ENCODE data around the gene PRKAG2. TPM values are rescaled to one million over a fixed set of nuclear protein-coding genes. Genes with fewer than 3 reads are reported as not detected.

The PRKAG2 gene
- total and polyA plus RNA-seq, 2 experiments from 2014 or later = 9.1 to 14.9 TPM

DNA sequence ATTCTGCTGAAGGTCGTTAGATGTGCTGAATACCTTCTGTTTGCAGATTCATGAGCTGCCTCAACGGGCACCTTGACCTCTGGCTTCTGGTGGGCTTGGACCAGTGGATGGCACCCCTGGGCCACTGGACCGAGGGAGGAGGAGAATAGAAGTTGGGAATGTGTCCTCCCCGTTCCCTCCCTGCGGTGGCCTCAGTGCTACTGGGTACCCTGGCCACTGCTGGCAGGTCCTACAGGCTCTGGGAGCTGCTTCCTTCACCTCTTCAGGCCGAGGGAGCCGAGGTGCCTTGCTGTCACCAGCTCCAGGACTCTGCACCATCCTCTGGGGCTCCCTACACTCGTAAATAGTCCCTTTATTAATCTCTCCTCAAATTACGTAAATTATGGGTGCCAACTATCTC, 47.1 kb upstream of the PRKAG2 start:
- Histone ChIP-seq H3K9me2 (ENCODE audit: insufficient read depth) (no peaks in the 10 kb centered on the region), H3K36me3 (ENCODE audit: insufficient read depth) (no peaks in the 10 kb centered on the region), H3K27me3 (ENCODE audit: insufficient read depth) (no peaks in the 10 kb centered on the region), H3K79me2 (replicated peaks; ENCODE audit: insufficient read depth) (no peaks in the 10 kb centered on the region), H3K4me2 (no peak overlapping the region), H4K20me1 (replicated peaks; ENCODE audit: insufficient read depth) (no peaks in the 10 kb centered on the region), H2AFZ (no peak overlapping the region), H3F3A (replicated peaks; ENCODE audit: low read depth) (no peaks in the 10 kb centered on the region), H3K4me1 (ENCODE audit: insufficient read depth) (no peaks in the 10 kb centered on the region), H3K27ac (ENCODE audit: low read depth) (no peak overlapping the region), H3K4me3 (no peak overlapping the region)
- no peaks in the 10 kb centered on the region for H3K4me1 Mint-ChIP-seq
- H3K36me3 Mint-ChIP-seq (ENCODE audit: low read depth) = no peaks in the 10 kb centered on the region
- no peaks in the 10 kb centered on the region; the same call in 2 of the 3 replicates for H3K9me3 Mint-ChIP-seq
- no peak overlapping the region for H3K27ac Mint-ChIP-seq
- H3K4me3 Mint-ChIP-seq = no peak overlapping the region
- ATAC-seq = no peak
- peaks cover 5% of the 10 kb centered on the region for H3K27me3 Mint-ChIP-seq (ENCODE audit: insufficient read depth, low read depth, poor library complexity)
- no peak for TF ChIP-seq REST (IDR thresholded peaks at IDR 0.05; ENCODE audit: unreplicated experiment)
- TF ChIP-seq NANOG (IDR thresholded peaks at IDR 0.05; ENCODE audit: borderline replicate concordance) = no peak
- TF ChIP-seq EZH2phosphoT487 (IDR thresholded peaks at IDR 0.05; ENCODE audit: unreplicated experiment) = no peak
- no peak for TF ChIP-seq POLR2AphosphoS5 (IDR thresholded peaks at IDR 0.05; ENCODE audit: low read depth)
- TF ChIP-seq, protein P1, sequence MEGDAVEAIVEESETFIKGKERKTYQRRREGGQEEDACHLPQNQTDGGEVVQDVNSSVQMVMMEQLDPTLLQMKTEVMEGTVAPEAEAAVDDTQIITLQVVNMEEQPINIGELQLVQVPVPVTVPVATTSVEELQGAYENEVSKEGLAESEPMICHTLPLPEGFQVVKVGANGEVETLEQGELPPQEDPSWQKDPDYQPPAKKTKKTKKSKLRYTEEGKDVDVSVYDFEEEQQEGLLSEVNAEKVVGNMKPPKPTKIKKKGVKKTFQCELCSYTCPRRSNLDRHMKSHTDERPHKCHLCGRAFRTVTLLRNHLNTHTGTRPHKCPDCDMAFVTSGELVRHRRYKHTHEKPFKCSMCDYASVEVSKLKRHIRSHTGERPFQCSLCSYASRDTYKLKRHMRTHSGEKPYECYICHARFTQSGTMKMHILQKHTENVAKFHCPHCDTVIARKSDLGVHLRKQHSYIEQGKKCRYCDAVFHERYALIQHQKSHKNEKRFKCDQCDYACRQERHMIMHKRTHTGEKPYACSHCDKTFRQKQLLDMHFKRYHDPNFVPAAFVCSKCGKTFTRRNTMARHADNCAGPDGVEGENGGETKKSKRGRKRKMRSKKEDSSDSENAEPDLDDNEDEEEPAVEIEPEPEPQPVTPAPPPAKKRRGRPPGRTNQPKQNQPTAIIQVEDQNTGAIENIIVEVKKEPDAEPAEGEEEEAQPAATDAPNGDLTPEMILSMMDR (conservative IDR thresholded peaks at IDR 0.05; ENCODE audit: low read depth in 2 of 2) = no peak
- no peak for TF ChIP-seq JUNB (IDR thresholded peaks at IDR 0.05; ENCODE audit: unreplicated experiment)
- no peak for TF ChIP-seq STAT1 (IDR thresholded peaks at IDR 0.05; ENCODE audit: unreplicated experiment)
- TF ChIP-seq ZNF331 (CRISPR knock-in tag; IDR thresholded peaks at IDR 0.05; ENCODE audit: low read depth) = no peak
- TF ChIP-seq, protein P2, sequence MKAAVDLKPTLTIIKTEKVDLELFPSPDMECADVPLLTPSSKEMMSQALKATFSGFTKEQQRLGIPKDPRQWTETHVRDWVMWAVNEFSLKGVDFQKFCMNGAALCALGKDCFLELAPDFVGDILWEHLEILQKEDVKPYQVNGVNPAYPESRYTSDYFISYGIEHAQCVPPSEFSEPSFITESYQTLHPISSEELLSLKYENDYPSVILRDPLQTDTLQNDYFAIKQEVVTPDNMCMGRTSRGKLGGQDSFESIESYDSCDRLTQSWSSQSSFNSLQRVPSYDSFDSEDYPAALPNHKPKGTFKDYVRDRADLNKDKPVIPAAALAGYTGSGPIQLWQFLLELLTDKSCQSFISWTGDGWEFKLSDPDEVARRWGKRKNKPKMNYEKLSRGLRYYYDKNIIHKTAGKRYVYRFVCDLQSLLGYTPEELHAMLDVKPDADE (IDR thresholded peaks at IDR 0.05) = no peak
- TF ChIP-seq ZNF114 (CRISPR knock-in tag; IDR thresholded peaks at IDR 0.05) = no peak
- no peak for TF ChIP-seq CREB1 (CRISPR knock-in tag; IDR thresholded peaks at IDR 0.05; ENCODE audit: low read depth)
- no peak for TF ChIP-seq ZNF462 (CRISPR knock-in tag; IDR thresholded peaks at IDR 0.05)
- no peak for TF ChIP-seq EZH2 (IDR thresholded peaks at IDR 0.05; ENCODE audit: low read depth, unreplicated experiment)
- DNase-seq (ENCODE audit: low spot score) = no peak
